GM12874 (cell line): Measurements from ENCODE around the gene ABCF3.

Experiments used
- CTCF ChIP-seq: IDR thresholded peaks from 2 replicates; pipeline ENCODE4 v1.5.1; 2011; ENCODE audit warnings: low read depth, mild to moderate bottlenecking, control low read depth, low read length, moderate library complexity; ENCODE audit not compliant: insufficient read depth

Gene ABCF3

GRCh38 chr3:184222521-184222920 lies 36.5 kb downstream of the ABCF3 start:
- TF ChIP-seq CTCF = no peak

GRCh38 chr3:184223946-184224345 lies 37.9 kb downstream of the ABCF3 start:
- TF ChIP-seq CTCF = no peak

GRCh38 chr3:184227481-184227935 lies 41.5 kb downstream of the ABCF3 start:
- TF ChIP-seq CTCF = peak; percentile 98

- no peak for TF ChIP-seq CTCF
These were observed 42.6 kb downstream of the ABCF3 start for GRCh38 chr3:184228376-184229137.

- TF ChIP-seq CTCF = peak; percentile 28; the same call in 1 of the 2 replicates
These were observed 43.5 kb downstream of the ABCF3 start, which contains the start of gene VWA5B2 for GRCh38 chr3:184229394-184230080. Gene VWA5B2 (plus strand): TSS chr3:184229585. CDS start chr3:184230529, 944 bp downstream.

- no peak for TF ChIP-seq CTCF
These were observed 44.1 kb downstream of the ABCF3 start for GRCh38 chr3:184230081-184230602.
